ENCODE results near the gene PHEX. TPM values are rescaled to one million over a fixed set of nuclear protein-coding genes. Genes with fewer than 3 reads are reported as not detected.

Gene PHEX
- total RNA-seq, 1 donor from 2014 or later: 1.1 TPM

- peaks cover 9% of the 10 kb centered on the region for H3K9me3 Mint-ChIP-seq (ENCODE audit: low read depth)
- peaks cover 2% of the 10 kb centered on the region for H3K36me3 Mint-ChIP-seq (ENCODE audit: low read depth)
- H3K27me3 Mint-ChIP-seq (ENCODE audit: low read depth): no peaks in the 10 kb centered on the region
- H3K27ac Mint-ChIP-seq (ENCODE audit: unreplicated experiment): peak overlapping the region; percentile 82
- no peak for DNase-seq (ENCODE audit: low spot score)
- H3K4me3 Mint-ChIP-seq (ENCODE audit: unreplicated experiment): no peak overlapping the region
- TF ChIP-seq CTCF (IDR thresholded peaks at IDR 0.05): no peak
- peaks cover 19% of the 10 kb centered on the region for H3K4me1 Mint-ChIP-seq (ENCODE audit: low read depth)
Measured at GRCh38 chrX:22220941-22221340, 188.8 kb downstream of the PHEX start.

- H3K27me3 Mint-ChIP-seq (ENCODE audit: low read depth): no peaks in the 10 kb centered on the region
- H3K9me3 Mint-ChIP-seq (ENCODE audit: low read depth): peaks cover 3% of the 10 kb centered on the region
- peaks cover 22% of the 10 kb centered on the region for H3K4me1 Mint-ChIP-seq (ENCODE audit: low read depth)
- TF ChIP-seq CTCF (IDR thresholded peaks at IDR 0.05): no peak
- DNase-seq (ENCODE audit: low spot score): no peak
- H3K36me3 Mint-ChIP-seq (ENCODE audit: low read depth): peaks cover 2% of the 10 kb centered on the region
- H3K27ac Mint-ChIP-seq (ENCODE audit: unreplicated experiment): no peak overlapping the region
- no peak overlapping the region for H3K4me3 Mint-ChIP-seq (ENCODE audit: unreplicated experiment)
Measured at GRCh38 chrX:22234380-22234779, 202.3 kb downstream of the PHEX start.

GRCh38 chrX:22237479-22237878 lies 205.4 kb downstream of the PHEX start:
- Mint-ChIP-seq H3K27ac (ENCODE audit: unreplicated experiment) (peak overlapping the region; percentile 93), H3K27me3 (ENCODE audit: low read depth) (no peaks in the 10 kb centered on the region), H3K36me3 (ENCODE audit: low read depth) (peaks cover 2% of the 10 kb centered on the region), H3K4me3 (ENCODE audit: unreplicated experiment) (peak overlapping the region; percentile 13), H3K4me1 (ENCODE audit: low read depth) (peaks cover 30% of the 10 kb centered on the region), H3K9me3 (ENCODE audit: low read depth) (peaks cover 11% of the 10 kb centered on the region)
- no peak for DNase-seq (ENCODE audit: low spot score)
- TF ChIP-seq CTCF (IDR thresholded peaks at IDR 0.05): no peak

GRCh38 chrX:22246620-22247019 lies 214.5 kb downstream of the PHEX start:
- no peak for DNase-seq (ENCODE audit: low spot score)
- H3K4me3 Mint-ChIP-seq (ENCODE audit: unreplicated experiment): no peak overlapping the region

GRCh38 chrX:22247169-22247568 lies 215.0 kb downstream of the PHEX start:
- H3K9me3 Mint-ChIP-seq (ENCODE audit: low read depth): peaks cover 7% of the 10 kb centered on the region
- no peak for DNase-seq (ENCODE audit: low spot score)
- peak overlapping the region; percentile 29 for H3K27ac Mint-ChIP-seq (ENCODE audit: unreplicated experiment)
- no peak for TF ChIP-seq CTCF (IDR thresholded peaks at IDR 0.05)
- peaks cover 29% of the 10 kb centered on the region for H3K4me1 Mint-ChIP-seq (ENCODE audit: low read depth)
- no peak overlapping the region for H3K4me3 Mint-ChIP-seq (ENCODE audit: unreplicated experiment)
- no peaks in the 10 kb centered on the region for H3K27me3 Mint-ChIP-seq (ENCODE audit: low read depth)
- H3K36me3 Mint-ChIP-seq (ENCODE audit: low read depth): peaks cover 3% of the 10 kb centered on the region

More at GRCh38 chrX:22246620-22247019, 214.5 kb downstream of the PHEX start:
- no peaks in the 10 kb centered on the region for H3K27me3 Mint-ChIP-seq (ENCODE audit: low read depth)
- H3K27ac Mint-ChIP-seq (ENCODE audit: unreplicated experiment): peak overlapping the region; percentile 67
- H3K9me3 Mint-ChIP-seq (ENCODE audit: low read depth): peaks cover 7% of the 10 kb centered on the region
- H3K4me1 Mint-ChIP-seq (ENCODE audit: low read depth): peaks cover 29% of the 10 kb centered on the region
- no peak for TF ChIP-seq CTCF (IDR thresholded peaks at IDR 0.05)
- H3K36me3 Mint-ChIP-seq (ENCODE audit: low read depth): peaks cover 3% of the 10 kb centered on the region

Measured in chondrocyte (in vitro differentiated cells).